ENCODE results near the gene MAP2K3. TPM values are rescaled to one million over a fixed set of nuclear protein-coding genes. Genes with fewer than 3 reads are reported as not detected.

MAP2K3 gene
- total RNA-seq, 1 donor from 2014 or later, result 294 TPM

DNA sequence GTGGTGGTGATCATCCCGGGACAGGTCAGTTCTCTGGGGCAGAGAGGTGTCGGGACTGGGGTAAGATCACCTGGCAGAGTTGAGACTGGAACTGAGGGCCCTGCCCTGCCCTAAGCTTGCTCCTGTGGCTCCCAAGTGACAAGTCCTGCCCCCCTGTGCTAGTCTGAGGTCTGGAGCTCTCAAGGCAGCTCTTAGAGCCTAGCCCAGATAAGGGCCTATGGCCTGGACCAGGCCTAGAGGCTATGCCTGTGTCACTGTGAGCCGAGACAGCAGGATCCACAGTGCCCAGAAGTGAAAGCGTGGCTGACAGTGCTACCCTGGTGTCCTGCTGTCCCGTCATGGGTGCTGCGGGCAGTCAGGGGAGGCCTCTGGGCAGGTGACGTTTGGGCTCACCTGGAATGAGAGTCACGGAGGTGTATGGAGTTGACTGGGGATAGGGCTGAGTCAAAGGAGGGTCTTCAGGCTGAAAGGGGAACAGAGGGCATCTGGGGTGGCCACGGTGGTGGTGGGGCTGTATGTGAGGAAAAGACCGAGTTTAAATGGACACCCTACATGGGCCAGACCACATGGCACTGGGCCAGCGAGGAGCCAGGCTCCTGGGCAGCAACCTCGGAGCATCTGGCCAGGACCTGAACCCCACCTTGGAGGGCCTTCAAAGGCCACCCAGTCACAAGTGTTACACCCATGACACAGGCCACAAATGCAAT is 36.8 kb upstream of the MAP2K3 start:
- H3K27ac ChIP-seq, result peak overlapping the region in 1 of 2 donors; percentile 25
- H3K27me3 ChIP-seq, result no peaks in the 10 kb centered on the region
- no peaks in the 10 kb centered on the region for H3K9me3 ChIP-seq
- H3K4me1 ChIP-seq, result peaks cover 16 to 26% of the 10 kb centered on the region in 2 donors
- DNase-seq (ENCODE audit: low spot score in 2 of 2), result no peak
- peaks cover 0 to 5% of the 10 kb centered on the region in 2 donors for H3K36me3 ChIP-seq
- no peak for TF ChIP-seq CTCF (IDR thresholded peaks at IDR 0.05)
- intact Hi-C loops (cut with DNase I), result no loop called here
- no peak overlapping the region for H3K4me3 ChIP-seq

GRCh38 chr17:21248500-21248899 is 36.0 kb upstream of the MAP2K3 start:
- Histone ChIP-seq H3K4me3 (no peak overlapping the region), H3K27me3 (no peaks in the 10 kb centered on the region), H3K27ac (peak overlapping the region in 1 of 2 donors; percentile 25), H3K9me3 (no peaks in the 10 kb centered on the region), H3K36me3 (no peaks in the 10 kb centered on the region), H3K4me1 (peaks cover 16 to 27% of the 10 kb centered on the region in 2 donors)
- DNase-seq (ENCODE audit: low spot score in 2 of 2), result no peak
- no peak for TF ChIP-seq CTCF (IDR thresholded peaks at IDR 0.05)
- intact Hi-C loops (cut with DNase I), result no loop called here

DNA sequence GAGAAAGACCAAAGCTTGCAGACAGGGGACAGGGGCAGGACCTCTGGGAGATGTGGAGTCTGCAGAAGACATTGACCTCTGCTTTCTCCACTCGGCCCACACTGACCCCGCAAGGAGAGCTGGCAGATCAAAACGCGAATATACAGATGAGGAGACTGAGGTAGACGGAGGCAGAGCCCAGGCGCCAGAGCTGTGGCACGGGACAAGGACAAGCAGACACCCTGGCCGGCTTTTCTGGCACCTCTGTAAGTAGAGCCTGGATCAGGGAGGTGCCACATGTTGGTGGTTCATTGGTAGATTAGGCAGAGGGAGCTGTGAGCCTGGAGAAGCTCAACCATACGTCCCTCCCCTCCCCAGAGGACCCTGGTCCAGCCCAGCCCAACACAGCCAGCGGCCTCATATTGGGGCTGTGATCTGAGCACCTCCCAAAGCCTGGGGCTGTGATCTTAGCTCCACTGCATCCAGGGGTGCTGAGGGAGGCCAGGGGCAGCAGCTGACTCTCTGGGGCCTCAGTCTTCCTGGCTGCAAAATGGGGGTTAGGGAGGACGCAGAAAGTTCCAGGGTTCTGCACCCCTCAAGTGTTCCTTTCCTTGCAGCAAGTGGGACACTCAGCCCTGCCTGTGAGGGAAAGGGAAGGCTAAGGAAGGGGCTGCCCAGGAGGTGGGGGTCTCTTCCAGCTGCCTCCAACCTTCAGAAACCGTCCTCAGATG is 35.3 kb upstream of the MAP2K3 start:
- no peaks in the 10 kb centered on the region for H3K9me3 ChIP-seq
- H3K27me3 ChIP-seq, result no peaks in the 10 kb centered on the region
- no peak overlapping the region for H3K4me3 ChIP-seq
- peaks cover 16 to 32% of the 10 kb centered on the region in 2 donors for H3K4me1 ChIP-seq
- intact Hi-C loops (cut with DNase I), result no loop called here
- no peak for DNase-seq (ENCODE audit: low spot score in 2 of 2)
- TF ChIP-seq CTCF (IDR thresholded peaks at IDR 0.05), result no peak
- H3K27ac ChIP-seq, result no peak overlapping the region
- H3K36me3 ChIP-seq, result no peaks in the 10 kb centered on the region

GRCh38 chr17:21249920-21250703 is 34.4 kb upstream of the MAP2K3 start:
- DNase-seq (ENCODE audit: low spot score in 2 of 2), result no peak
- intact Hi-C loops (cut with DNase I), result loop anchor here (10.0 kb wide), 2 partner anchors 65 to 205 kb away; partner anchors contain the start of gene USP22
- Histone ChIP-seq H3K4me1 (peaks cover 16 to 32% of the 10 kb centered on the region in 2 donors), H3K36me3 (no peaks in the 10 kb centered on the region), H3K27ac (peak overlapping the region; percentile 76 to 77), H3K9me3 (no peaks in the 10 kb centered on the region), H3K4me3 (no peak overlapping the region), H3K27me3 (no peaks in the 10 kb centered on the region)
- no peak for TF ChIP-seq CTCF (IDR thresholded peaks at IDR 0.05)

- intact Hi-C loops (cut with DNase I), result loop anchor here (10.0 kb wide), 2 partner anchors 64 to 206 kb away; partner anchors contain the start of gene USP22
- peak overlapping the region; percentile 76 to 77 for H3K27ac ChIP-seq
- H3K36me3 ChIP-seq, result no peaks in the 10 kb centered on the region
- H3K4me3 ChIP-seq, result peak overlapping the region in 1 of 2 donors; percentile 86
- no peak for DNase-seq (ENCODE audit: low spot score in 2 of 2)
- no peaks in the 10 kb centered on the region for H3K27me3 ChIP-seq
- no peak for TF ChIP-seq CTCF (IDR thresholded peaks at IDR 0.05)
- H3K9me3 ChIP-seq, result no peaks in the 10 kb centered on the region
- H3K4me1 ChIP-seq, result peaks cover 16 to 30% of the 10 kb centered on the region in 2 donors
Measured at GRCh38 chr17:21250854-21251253, 33.7 kb upstream of the MAP2K3 start.

Data from ascending aorta (tissue), 2 donors.